GM18526 (cell line): ENCODE data around the gene TARDBP.

ENCODE experiments used
- POLR2A ChIP-seq: IDR thresholded peaks from 3 replicates; pipeline ENCODE4 v1.6.1; 2011; ENCODE audit not compliant: insufficient read length; ENCODE audit errors: extremely low read depth

Gene TARDBP

DNA sequence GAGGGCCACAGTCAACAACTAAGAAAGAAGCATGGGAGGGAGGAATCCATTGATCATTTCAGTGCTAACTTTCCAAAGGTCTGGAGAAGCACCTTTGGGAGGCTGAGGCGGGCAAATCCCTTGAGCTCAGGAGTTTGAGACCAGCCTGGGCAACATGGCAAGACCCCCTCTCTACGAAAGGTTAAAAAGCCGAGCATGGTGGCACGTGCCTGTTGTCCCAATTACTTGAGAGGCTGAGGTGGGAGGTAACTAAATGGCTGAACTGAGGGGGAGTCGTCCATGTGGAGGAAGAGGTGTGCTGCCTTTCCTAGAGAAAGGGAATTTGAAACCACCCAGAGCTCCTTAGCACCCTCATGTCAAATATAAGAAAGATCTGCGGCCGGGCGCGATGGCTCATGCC is 18.4 kb downstream of the TARDBP start:
- no peak for TF ChIP-seq POLR2A

DNA sequence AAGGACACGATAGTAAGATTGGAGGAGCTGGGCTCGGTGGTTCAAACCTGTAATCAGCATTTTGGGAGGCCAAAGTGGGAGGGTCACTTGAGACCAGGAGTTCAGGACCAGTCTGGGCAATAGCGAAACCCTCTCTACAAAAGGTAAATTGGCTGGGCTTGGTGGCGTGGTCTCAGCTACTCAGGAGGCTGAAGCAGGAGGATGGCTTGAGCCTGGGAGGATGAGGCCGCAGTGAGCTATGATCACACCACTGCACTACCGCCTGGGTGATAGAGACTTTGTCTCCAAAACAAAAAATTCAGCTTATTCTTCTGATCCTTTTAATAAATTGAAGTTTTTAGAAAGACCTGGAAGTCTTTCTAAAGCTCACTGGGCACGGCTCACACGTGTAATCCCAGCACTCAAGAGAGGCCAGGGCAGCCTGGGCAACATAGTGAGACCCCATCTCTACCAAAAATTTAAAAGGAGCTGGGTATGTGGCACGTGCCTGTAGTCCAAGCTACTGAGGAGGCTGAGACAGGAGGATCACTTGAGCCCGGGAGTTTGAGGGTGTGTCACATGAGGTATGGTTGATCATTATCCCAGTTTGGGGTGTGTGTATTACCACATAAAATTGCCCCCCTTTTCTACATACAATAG is 19.3 kb downstream of the TARDBP start:
- TF ChIP-seq POLR2A = peak; percentile 11

DNA sequence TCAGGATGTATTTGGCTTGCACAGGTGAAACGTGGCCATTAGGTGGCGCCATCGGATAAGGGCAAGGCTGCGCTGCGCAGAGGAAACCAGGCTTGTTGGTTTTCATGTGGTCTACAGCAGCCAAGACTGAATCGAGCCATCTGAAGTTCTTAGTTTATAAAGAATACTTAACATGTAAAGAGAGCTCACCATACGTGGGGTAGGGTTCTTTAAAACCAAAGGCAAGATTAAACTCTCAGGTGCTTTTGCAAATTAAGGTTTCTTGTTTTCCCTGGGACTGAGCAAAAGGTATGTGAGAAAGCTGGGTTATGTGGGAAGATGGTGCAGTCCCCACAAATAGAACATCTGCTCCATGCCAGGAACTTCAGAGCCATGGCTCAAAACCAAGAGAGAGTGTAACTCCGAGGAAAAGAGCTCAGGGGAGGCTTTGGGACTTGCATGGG is 25.3 kb downstream of the TARDBP start:
- no peak for TF ChIP-seq POLR2A

DNA sequence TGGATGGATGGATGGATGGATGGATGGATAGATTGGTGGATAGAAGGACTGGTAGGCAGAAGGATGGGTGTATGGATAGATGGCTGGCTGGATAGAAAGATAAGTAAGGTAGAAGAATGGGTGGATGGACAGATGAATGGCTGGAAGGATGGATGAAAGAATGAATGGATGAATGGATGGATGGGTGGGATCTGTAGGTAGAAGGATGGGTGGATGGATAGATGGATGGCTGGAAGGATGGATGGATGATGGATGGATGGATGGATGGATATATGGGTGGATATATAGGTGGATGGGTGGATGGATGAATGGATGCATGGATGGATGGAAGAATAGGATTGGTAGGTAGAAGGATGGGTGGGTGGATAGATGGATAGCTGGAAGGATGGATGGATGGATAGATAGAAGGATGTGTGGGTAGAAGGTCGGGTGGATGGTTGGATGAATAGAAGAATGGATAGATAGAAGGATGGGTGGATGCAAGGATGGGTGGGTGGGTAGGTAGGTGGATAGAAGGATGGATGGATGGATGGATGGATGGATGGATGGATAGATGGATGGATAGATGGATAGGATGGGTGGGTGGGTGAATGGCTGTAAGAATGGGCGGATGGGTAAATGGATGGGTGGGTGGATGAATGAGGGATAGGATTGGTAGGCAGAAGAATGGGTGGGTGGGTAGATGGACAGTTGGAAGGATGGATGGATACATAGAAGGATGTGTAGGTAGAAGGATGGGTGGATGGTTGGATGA is 27.1 kb downstream of the TARDBP start:
- TF ChIP-seq POLR2A = no peak

DNA sequence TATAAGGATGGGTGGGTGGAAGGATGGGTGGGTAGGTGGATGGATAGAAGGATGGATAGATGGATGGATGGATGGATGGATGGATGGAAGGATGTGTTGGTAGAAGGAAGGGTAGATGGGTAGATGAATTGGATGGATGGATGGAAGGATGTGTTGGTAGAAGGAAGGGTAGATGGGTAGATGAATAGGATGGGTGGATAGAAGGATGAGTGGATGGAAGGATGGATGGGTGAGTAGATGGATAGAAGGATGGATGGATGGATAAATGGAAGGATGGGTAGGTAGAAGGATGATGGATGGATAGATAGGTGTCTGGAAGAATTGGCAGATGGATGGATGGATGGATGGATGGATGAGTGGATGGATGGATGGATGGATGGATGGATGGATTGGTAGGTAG is 28.6 kb downstream of the TARDBP start:
- no peak for TF ChIP-seq POLR2A

DNA sequence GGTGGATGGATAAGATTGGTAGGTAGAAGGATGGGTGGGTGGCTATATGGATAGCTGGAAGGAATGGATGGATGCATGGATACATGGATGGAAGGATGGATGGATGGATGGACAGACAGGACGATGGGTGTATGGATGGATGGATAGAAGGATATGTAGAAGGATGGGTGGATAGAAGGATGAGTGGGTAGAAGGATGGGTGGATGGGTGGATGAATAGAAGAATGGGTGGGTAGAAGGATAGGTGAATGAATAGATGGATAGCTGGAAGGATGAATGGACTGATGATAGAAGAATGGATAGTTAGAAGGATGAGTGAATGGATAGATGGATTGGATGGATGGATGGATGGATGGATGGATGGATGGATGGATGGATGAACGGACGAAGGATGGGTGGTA is 29.6 kb downstream of the TARDBP start:
- TF ChIP-seq POLR2A = no peak

DNA sequence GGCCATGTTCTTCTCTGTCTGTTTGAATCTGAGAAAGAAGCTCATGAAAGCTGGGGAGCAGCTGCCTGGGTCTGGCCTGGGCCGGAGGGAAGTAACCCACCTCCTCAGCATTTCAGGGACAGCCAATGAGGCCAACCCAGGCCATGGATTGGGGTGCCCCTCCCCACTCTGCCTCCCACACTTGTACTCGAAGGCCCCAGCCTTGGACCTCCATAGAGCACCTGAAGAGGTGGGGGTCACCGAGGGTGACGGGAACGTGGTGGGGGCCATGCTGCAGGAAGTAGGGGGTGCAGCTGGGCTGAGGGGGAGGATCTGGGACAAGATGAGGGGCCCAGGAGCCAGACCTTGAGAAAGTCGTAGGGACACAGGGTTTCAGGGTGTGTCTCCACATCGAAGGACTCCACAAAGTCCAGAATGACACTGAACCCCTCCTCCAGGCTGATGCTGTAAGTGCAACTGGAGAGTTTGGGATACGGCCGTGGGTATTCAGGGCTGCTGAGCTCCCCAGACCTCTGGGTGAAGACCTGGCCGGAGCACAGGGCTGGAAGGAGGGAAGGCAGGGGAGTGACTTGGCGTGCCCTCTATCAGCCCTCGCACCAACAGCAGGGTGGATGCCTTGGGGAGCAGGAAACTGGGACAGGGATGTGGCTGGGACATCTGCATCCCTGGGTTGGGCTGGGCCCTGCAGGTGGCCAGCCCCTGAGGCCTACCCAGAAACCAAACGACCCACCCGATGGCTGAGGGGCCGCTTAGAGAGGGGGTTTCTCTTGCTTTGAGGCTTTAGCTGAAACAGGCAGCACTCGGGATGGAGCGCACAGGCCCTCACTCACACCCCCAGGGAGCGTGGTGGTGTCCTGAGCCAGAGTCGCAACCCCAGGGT is 30.8 kb downstream of the TARDBP start:
- no peak for TF ChIP-seq POLR2A

DNA sequence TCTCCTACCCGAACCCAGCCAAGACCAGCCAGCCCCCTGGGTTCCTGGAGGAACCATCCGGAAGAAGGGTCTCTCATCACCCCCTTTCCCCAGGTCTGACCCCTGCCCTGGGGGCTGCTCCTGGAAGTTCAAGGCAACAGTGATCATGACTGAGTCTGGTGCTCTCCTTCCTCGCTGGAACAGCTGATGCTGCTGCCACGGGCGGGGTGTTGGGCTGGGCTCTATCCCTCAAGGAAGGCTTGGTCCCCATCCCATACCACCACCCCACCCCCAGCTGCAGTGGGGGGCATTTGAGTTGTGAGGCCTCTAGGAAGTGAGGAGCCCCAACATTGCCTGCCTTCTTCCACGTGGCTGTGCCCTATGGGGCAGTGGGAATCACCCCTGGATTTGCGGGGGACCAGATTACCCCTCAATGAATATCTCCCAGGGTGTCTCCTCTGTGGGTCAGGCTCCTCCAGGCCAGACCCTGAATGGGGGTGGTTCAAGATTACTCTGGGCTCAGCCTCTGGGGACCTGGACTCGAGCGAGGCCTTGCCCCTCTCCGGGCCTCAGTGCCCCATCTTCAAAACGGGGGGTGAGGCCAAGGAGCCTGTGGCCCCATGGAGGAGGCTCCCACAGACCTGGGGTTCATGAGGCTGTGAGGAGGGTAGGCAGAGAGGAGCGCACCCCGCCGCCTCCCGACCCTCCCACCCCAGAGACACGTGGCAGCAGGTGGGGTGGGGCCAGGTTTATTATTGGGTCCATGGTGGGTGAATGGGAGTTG is 31.8 kb downstream of the TARDBP start:
- no peak for TF ChIP-seq POLR2A

DNA sequence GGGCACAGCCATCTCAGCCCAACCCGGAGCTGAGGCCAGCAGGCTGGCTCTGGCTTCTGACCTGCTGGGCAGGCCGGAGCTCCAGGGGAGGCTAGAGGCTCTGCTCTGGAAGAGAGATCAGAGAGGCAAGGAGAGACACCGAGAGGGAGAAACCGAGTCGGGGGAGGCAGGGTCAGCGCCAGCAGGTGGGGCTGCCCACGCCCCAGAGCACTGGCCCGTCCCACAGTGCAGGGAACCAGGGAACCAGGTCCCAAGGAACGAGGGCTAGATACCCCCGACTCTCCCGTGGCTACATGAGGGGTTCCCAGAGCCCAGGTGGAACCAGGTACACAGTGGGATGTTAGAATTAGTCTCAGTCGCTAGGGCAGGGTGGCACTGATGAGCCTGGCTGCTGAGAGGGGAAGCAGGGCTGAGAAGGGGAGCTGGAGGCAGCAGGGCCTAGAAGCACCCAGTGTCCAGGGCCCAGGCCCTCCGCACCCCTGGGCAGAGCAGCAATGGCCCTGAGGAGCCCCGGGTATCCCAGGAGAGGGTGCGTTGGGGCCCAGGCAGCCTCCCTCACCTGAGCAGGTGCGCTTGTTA is 32.5 kb downstream of the TARDBP start:
- no peak for TF ChIP-seq POLR2A

DNA sequence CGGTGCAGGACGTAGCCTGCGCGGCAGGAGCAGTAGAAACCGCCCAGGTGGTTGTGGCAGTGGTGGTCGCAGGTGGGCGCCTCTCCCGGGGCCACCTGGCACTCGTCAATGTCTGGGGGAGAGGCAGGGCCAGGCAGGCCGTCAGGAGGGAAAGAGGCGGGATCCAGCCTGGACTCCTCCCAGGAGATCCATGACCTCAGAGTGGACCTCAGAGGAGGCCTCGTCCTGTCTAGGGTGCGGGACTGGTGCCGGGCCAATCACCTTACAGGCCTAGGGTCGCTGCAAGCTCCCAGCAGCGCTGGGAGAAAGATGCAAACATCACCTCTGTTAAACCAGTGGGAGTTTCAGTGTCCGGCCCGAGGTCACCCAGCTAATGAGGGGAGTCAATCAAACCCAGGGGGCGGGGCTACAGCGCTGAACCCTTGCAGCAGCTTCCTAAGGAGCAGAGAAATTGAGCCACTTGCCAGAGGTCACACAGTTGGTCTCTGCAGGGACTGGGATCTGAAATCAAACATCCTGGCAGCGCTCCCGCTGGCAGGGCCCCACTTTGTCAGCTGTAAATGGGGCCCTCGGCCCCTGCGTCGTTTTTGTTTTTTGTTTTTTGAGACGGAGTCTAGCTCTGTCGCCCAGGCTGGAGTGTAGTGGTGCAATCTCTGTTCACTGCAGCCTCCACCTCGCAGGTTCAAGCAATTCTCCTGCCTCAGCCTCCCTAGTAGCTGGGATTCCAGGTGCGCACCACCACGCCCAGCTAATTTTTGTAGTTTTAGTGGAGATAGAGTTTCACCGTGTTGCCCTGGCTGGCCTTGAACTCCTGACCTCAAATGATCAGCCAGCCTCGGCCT is 33.2 kb downstream of the TARDBP start:
- TF ChIP-seq POLR2A = no peak

DNA sequence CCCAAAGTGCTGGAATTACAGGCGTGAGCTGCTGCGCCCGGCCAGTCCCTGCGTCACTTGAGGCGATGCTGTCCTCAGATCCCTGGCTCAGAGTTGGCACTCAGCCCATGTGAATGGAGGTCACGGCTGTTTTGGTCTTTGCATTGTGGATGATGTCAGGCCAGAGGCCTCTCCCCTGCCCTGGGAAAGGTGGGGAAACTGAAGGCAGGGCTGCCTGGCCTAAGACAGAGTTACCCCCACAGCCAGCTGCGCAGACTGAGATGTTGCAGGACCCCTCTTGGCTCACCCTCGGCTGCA is 33.8 kb downstream of the TARDBP start:
- no peak for TF ChIP-seq POLR2A

DNA sequence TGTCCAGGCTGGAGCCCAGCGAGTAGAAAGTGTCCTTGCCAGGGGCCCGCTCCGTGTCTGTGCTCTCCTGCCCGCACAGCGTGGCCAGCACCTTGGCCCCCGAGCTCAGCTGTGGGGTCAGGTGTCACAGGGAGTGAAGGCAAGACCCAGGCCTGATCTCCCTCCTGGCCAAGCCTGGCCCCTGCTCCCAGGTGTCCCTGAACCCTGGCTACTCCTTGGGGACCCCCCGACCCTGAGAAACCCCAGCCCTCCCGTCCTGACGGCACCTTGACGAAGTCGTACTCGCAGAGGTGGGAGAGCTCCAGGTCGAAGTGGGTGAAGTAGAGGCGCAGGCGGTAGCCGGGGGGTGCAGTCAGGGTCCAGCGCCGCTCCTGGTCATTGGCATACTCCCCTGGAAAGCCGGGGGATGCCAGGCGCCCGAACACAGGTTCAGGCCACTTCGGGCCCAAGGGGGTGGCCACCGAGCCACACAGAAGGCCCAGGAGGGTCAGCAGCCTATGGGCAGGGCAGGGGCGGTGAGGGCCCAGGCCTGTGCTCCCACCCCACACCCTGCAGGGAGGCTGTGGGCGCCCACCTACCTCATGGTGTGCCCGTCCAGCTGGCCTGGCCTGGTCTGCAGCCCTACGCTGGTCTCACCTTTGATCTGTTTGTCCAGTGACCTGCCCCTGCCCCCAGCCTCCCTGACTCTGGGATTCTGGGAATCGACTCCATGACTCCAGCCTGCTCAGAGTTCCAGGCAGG is 34.3 kb downstream of the TARDBP start, which contains the start of gene MASP2:
Gene MASP2, minus strand, starts transcription at position 615 of the 741 bp plus-strand sequence. Its CDS starts 32 bp downstream, at position 583.
- no peak for TF ChIP-seq POLR2A

DNA sequence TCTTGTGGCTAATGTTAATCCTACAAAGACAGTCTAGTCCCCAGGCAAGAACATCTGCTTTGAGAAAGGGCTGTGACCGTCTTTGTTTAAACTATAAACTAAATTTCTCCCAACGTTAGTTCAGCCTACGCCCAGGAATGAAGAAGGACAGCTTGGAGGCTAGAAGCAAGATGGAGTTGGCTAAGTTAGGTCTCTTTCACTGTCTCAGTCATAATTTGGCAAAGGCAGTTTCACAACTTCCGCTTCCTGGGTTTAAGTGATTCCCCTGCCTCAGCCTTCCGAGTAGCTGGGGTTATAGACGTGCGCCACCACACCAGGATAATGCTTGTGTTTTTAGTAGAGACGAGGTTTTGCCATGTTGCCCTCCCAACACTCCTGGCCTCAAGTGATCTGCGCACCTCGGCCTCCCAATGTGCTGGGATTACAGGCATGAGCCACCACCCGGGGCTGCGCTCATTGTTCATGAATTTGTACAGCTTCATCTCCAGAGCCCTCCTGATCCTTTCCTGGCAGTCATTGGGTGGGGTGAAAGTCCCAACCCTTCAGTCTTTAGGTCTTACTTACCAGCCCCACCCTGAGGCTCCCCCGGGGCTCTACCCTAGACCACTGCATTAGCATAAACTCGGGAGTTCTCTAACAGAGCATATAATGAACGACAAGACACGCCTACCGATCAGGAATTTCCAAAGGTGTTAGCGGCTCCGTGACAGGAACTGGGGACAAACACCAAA is 39.5 kb downstream of the TARDBP start:
- TF ChIP-seq POLR2A = no peak
